HG02610 (cell line): ENCODE data around the gene ADORA1.

Source experiments
- ATAC-seq: cut with Tn5 transposase; IDR thresholded peaks from one replicate; pipeline ENCODE4 v1.9.1; 2021; ENCODE audit warnings: mild to moderate bottlenecking, moderate library complexity; ENCODE audit not compliant: unreplicated experiment

The ADORA1 gene

DNA sequence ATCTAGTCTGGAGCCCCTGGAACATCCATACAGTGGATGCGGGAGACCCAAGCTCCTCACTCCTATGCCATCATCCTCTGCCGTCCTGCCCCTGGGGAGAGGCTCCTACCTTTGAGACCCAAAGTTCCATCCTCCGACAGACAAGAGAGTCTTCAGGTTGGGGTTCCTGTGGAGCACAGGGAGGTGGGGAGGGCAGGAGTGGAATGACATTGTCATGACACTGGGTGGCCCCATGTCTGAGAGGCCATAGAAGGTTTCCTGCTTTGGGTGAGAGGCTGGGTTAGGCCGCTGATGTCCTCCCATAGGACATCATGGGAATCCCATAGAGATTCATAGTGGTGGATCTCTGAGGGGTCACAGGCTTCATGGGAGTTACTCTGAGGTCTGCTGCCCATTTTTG is 56.9 kb downstream of the ADORA1 start:
- no peak for ATAC-seq

DNA sequence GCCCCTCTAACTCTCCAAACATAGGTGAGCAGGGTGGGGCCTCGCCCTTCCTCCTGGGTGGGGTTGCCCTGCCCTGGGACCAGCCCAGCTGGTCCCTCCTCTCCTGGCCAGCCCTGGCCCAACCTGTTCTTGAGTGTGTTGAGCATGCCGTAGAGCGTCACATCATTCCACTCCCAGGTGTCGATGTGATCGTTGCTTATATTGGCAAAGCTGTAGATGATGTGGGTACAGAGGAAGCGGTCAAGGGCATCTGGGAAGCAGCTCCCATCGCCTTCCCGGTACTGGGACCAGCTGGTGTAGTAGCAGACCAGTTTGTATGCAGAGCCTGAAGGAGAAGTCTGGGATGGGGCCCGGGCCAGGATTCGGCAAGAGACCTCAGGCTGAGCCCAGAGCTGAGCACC is 57.5 kb downstream of the ADORA1 start:
- no peak for ATAC-seq

DNA sequence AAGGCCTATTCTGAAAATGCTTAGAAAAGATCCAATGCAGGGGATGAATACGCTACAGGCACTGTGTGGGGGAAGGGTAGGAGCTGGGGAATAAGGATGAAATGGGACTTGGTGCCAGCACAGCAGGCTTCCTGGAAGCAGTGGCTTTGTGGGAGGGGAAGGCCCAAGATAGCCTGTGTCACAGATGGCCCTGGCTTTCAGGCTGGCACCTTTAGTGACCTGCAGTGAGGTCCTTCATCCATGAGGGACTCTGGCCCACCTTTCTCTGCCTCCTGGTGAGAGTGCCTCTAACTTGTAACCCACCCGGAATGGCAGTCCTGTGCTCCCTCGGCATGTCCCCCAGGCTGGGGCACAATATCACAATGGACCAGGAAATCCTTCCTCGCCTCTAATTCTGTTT is 58.1 kb downstream of the ADORA1 start:
- ATAC-seq: no peak

DNA sequence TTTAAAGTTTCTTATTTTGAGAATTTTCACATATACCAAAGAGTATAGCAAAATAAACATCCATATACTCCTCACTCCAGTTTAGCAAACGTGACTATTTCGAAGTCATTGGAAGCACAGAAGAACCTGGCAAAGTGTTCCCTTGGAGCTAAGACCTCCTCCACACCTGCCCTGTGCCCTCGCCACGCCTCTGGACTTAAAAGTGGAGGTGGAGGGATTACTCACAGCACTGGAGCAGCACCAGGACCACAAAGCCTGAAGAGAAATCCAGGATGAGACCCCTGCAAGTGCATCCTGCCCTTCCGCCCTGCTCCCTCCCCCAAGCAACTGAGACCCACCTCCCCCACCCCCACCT is 58.5 kb downstream of the ADORA1 start:
- no peak for ATAC-seq

DNA sequence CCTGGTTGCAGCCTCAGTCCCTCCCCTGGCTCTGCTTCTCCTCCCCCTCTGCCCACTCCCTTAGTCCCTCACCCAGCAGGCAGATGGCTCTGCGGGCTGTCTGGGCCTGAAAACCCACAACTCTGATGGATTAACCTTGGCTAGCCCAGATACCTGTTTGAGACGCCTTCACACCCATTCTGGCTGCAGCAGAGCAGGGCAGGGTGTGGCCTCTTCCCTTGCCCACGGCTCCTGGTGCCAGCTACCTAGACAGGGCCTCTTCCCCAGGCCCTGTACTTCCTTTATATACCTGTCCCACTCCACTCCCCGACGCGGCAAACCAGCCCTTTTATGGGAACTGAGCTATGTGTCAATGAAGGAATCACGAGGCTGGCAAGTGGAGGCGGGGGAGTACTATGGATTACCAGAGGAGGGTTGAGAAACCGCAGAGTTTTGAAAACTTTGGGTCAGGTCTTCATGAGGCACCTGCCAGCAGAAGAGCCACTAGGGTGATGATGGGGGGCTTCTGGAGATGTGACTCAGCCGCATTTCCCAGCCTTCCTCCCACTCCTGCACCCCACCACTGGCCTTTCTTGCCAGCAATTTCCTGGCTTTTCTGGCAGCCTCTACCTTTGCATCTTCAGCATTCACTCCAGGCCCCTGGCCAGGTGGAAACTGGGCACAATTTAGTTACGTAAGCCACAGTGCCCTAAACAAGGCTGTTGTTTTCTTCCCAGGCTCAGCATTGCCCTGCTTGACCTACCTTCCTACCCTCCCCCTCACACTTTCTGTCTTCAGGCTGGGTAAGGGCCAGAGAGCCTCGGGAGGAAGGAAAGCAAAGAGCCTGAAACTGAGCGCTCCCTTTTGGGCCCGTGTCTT is 59.1 kb downstream of the ADORA1 start, which contains the start of gene CHI3L1:
CHI3L1 (minus strand) TSS at position 259 of the 858 bp plus-strand sequence; CDS start at position 178, 81 bp downstream.
- ATAC-seq: no peak

DNA sequence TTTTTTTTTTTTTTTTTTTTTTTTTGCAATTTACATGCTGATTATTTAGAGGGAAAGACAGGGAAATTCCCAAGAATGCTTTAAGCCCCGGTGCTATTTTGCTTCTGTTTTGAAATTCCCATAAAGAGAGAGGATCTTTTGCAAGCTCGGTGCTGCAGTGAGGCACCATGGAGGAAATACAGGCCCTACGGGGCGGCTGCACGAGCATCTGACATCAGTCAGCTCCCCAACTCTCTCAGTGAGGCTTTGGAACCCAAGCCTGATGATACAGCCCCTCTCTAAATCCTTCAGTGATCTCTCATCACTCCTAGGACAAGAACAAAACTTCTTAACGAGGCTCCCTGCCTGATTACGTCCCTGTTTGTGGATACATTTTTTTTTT is 59.8 kb downstream of the ADORA1 start:
- no peak for ATAC-seq

DNA sequence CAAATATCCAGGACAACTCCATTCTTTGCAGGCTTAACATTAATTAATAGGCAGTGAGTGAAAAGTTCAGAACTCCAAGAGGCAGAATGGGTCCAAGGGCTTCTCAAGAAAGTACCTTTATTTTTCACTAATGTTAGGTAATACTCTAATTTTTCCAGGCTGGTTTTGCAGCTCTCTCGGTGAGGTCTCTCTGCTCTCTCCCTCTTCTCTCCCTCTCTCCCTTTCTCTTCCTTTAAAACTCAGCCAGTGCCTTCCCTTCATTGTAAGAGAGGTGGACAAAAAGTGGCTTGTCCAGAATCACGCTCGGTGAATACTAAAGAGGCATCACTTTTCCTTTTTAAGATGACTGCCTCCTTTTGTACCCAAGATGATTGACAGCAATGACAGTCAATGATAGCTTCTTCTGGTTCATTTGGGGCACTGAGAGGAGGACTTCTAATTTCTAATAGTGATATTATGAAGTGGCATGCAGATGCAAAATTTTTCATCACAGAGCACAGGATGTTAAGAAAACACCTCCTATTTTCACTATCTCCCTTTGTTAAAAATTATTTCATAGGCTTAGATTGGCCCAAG is 60.3 kb downstream of the ADORA1 start:
- no peak for ATAC-seq

DNA sequence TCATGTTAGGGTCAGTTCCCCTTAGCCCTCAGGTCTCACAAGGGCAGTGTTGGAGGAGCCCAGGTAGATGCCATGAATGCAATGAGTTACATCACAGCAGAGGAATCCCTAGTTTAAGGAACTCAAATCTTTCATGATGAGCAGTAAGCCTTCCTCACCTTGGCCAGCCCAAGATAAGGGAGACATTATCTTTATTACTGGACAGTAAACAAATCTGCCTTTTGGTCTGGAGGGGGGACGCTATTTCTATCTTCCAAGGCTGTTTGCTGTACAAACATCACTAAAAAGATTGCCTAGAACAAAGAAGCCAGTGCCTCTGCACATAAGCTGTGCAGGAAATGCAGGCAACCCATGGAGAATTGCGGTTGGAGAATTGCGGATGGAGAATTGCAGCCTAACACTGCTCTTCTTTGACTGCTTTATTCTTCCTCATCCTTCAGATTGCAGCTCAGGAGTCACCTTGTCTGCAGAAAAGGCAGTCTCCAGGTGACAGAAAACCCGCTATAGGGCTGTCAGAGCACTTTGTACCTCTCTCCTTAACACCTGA is 61.2 kb downstream of the ADORA1 start:
- ATAC-seq: no peak

DNA sequence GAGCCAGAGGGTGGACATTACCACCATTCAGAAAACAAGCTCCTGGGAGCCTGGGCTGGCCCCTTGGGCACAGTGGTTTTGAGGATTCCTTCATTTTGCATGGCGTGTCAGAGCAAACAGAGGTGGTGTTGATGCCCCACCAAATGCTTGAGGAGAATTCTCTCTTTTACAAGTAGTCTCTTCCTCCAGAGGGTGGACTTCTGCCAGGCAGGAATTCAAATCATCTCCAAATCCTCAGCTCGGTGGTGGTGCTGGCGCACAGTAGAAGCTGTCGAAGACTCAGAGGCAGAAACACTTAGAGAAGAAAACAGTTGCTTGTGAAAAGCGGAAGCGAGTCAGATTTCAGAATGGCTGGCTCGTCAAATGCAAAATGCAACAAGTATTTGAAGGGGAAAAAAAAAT is 62.4 kb downstream of the ADORA1 start:
- ATAC-seq: no peak

DNA sequence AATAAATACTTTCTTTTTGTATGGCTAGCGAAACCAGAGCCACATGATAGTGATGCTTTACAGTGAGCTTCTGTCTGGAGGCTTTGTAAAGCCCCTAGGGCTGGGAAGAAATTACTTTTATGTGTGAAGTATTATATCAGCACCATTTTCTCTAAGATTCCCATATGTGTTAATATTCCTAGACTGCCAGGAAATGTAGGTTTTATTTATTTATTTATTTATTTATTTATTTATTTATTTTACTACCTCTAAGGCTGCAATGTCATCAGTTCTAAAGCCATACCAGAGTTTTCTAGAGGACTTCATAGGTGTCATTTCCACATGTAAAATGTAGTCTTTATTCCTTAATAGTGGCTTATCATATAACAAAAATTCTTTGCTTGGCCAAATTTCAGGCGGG is 63.4 kb downstream of the ADORA1 start:
- ATAC-seq: no peak

DNA sequence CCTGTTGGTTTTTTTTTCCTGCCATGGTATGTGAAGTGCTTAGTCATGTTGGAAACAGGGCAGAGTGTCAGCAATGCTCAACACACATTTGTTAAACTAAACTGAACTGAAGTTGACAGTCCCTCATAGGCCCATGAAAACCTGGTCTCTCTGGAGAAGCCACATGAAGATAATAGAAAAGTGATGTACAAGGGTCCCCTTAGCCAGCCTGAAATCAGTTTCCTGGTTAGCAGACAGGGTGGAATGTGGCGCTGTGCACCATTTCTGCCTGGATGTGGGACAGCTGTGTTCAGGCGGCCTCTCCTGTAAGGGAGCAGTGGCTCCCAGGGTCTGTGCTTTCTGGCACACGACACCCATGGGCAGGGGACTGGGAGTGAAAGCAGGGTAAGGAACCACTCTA is 68.8 kb downstream of the ADORA1 start:
- ATAC-seq: no peak

DNA sequence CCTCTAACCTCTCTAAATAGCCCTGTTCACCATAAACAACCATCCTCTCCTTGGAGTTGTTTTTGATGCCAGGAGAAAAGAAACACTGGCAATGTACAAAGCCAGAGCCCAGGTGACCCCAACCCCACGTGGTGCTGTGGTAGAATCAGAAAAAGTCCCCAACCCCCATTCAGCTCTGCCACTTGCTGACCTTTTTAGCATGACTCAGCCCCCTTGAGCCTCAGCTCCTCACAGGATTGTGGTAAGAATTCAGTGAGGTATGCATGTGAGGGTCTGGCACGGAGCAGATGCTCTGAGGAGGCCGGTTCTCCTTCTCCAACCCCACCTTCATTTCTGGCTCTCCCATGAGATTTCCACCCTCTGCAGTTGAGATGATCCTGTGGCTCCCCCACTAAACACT is 70.1 kb downstream of the ADORA1 start:
- ATAC-seq: no peak

DNA sequence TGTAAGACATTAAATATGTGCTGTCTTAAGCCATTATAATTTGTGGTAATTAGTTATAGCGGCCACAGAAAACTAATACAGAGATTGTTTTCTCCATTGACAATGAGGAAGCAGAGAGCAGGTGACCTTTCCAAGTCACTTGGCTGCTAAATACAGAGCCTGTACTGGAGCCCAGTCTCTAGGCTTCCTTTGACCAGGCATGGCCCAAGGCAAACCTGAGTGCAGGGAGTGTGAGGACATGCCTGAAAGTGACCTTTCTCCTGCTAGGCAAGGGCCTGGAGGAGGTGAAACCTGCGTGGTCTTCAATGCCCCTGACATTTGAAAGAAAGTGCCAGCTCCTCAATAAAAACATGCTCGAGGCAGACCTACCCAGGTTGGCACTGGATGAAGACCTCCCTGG is 71.5 kb downstream of the ADORA1 start:
- ATAC-seq: no peak

DNA sequence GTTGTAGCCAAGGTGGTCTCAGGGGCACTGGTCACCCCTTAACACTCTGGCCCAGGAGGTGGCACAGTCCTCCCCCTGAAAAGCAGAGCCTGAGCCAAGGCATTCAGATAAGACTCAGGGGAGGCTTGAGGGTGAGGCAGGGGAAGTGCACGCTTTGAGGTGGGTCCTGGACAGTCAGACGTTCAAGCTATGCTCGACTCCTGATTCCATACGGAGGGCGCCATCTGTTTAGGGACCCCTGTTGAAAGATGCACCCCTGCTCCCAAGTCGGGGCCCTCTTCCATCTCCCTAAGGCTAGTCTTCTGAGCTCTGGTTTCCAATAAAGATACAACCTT is 71.9 kb downstream of the ADORA1 start:
- no peak for ATAC-seq

DNA sequence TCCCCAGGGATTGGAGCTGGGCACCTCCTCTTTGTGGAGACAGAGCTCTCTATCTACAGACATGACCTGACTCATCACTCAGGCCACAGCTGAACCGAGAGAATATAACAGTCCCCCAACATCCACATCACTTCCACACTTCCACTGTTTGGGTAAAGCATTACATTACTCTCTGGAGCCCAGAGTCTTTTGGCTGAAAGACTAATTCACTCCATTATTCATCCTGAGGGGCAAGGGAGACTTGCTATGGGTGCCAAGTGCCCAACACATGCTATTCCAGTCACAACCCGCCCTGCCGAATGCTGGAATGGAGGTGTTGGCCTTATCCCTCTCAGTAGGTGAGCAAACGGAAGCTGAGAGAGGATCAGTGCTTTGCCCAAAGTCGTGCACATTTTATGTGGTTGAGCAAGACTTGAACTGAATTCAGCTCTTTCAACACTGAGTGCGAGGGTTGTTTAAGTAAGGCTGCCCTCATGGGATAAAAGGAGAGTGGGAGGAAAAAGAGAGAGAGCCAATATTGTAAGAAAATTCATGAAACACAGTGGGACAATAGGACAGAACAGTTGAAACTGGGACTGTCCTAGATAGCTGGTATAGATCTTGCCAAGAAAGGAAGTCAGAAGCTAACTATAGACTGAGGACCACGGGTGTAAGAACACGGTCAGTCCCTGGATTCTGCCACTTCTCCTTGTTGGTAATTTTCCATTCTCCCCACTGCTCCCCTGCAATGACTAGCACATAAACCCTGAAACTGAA is 72.5 kb downstream of the ADORA1 start:
- ATAC-seq: no peak

DNA sequence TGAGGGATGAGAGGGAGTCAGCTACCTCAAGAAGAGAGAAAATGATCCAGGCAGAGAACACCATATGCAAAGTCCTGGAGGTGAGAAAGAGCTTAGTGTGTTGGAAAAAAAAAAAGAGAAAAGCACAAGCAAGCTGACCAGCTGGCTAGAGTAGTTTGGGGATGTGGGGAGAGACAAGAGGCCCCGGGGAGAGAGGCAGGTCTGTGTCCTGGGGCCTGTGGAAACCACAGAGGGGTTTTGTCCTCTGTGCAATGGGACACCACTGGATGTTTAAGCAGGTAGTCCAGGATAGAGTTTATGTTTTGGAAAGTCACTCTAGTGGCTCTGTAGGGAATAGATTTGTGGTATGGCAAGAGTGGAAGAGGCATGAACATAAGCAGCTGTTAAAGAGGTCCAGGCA is 73.4 kb downstream of the ADORA1 start:
- ATAC-seq: no peak

DNA sequence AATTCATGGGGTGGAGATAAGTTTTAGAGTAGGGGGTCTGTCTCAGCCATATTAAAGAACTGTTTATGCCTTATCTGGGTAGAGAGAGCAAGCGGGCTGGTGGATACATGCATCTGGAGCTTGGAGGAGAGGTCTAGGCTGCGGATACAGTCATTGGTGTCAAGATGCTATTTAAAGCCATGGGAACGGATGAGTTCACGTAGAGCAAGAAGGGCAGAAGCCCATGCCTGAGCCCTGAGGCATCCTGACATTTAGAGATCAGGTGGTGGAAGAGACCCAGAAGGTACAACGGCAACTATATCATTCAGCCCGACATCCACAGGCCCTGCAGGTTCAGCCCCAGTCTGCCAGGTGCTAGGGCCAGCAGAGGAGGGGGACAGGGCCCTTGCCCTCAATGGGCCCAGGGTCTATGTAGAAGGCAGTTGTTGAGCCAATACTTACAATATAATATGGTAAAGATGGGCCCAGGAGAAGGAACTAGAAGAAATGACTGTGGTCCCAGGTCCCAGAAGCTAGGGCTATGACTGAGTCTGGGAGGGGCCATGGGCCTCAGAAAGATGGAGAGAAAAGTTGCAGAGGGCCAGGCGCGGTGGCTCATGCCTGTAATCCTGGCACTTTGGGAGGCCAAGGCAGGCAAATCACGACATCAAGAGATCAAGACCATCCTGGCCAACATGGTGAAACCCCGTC is 74.1 kb downstream of the ADORA1 start:
- ATAC-seq: no peak

DNA sequence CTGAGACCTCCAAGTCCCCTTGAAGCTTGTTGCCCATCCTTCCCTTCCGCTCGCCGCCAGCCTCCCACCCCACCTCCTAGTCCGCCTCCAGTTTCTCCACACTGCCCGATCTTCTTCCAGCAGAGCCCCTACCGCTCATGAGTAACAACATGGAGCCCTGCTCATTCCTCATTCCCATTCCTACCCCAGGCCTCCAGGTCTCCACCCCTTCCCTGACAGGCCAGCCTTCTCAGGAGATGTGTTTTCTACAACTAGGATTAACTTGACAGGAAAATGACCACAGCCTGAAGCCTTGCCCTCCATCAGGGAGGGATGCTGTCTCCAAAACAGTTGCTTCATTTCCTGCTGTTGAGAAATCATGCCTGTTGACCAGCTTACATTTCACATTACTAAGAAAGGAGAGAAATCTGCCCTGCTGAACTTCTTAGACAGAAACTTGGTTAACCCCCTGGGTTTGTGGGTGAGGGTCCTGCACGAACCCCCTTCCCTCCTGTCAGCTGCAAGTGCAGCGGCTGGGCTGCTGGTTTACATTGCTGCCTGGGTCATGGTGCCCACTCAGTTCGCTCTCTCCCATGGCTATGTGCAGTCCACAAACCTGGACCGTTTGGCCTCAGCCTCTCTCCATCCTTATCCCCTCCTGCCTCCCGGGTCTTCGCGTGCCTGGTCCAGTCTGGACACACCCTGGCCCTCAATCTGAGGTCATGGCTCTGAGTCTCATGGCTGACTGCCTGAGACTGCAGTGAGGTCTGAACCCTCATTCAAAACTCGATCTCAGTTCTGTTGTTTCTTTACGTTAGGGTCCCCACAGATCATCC is 75.1 kb downstream of the ADORA1 start:
- ATAC-seq: no peak

DNA sequence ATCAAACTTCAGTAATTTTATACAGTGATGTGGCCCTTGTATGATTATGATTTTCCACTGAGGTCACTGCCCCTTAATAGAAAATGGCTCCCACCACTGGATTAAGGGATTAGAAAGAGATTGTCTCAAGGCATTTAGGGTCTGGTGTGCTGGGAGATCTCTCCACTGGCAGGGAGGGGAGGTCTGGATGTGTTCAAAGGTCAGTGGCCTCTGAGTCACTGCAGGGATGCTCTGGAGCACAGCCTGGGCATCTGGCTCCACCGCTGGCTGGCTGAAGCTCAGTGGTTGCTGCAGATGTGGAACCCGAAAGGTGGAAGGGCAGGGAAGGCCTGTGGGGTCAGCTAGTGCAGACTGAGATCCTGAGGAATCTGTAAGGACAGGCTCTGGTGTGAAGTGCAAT is 77.2 kb downstream of the ADORA1 start:
- ATAC-seq: no peak

DNA sequence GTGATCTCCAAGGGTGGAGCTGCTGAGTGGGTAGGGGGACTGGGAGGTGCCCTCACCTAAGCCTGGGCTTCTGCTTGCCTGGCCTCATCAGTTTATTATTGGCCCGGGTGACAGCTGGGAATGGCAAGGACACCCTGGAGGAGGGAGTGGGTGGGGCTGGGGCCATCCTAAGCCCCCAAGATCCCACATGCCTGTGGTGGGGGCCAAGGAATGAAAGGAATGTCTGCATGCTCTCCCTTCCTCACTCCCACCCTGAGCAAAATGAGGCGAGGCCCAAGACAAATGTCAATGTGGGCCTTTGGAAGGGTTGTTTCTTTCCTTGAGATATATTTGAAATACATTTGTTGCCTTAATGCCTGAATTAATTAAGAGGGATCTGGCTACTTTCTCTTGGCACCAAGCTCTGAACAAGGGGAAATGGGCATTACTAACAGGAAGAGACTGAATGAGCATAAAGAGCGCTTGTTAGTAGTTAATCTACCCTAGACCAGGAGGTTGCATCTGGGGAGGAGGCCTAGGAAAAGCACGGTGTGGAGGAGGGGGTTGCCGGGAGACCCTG is 78.7 kb downstream of the ADORA1 start:
- ATAC-seq: no peak
